ENCODE data around the gene APBB2.

- TF ChIP-seq, protein P1, sequence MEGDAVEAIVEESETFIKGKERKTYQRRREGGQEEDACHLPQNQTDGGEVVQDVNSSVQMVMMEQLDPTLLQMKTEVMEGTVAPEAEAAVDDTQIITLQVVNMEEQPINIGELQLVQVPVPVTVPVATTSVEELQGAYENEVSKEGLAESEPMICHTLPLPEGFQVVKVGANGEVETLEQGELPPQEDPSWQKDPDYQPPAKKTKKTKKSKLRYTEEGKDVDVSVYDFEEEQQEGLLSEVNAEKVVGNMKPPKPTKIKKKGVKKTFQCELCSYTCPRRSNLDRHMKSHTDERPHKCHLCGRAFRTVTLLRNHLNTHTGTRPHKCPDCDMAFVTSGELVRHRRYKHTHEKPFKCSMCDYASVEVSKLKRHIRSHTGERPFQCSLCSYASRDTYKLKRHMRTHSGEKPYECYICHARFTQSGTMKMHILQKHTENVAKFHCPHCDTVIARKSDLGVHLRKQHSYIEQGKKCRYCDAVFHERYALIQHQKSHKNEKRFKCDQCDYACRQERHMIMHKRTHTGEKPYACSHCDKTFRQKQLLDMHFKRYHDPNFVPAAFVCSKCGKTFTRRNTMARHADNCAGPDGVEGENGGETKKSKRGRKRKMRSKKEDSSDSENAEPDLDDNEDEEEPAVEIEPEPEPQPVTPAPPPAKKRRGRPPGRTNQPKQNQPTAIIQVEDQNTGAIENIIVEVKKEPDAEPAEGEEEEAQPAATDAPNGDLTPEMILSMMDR (IDR thresholded peaks at IDR 0.05) = no peak
- no peak for TF ChIP-seq POLR2A (IDR thresholded peaks at IDR 0.05)
- no peak for TF ChIP-seq EP300 (IDR thresholded peaks at IDR 0.05)
These were observed 405.4 kb downstream of the APBB2 start for GRCh38 chr4:40808926-40809457.

Data from tibial nerve (tissue), 4 donors.